ENCODE results near the gene FXYD5. TPM values are rescaled to one million over a fixed set of nuclear protein-coding genes. Genes with fewer than 3 reads are reported as not detected.
A peak's percentile ranks its signal among the peaks of the same experiment; 100 is the strongest.

FXYD5 gene
- total and polyA plus RNA-seq, 2 donors (not counting 1 experiment from before 2014, with no cell fraction given): 19.8 to 100 TPM

GRCh38 chr19:35135389-35135909, 19.1 kb upstream of the FXYD5 start:
- Histone ChIP-seq H3K4me2 (ENCODE audit: extremely low read depth, insufficient read depth, low read length) (no peak overlapping the region), H3K79me2 (ENCODE audit: control insufficient read depth, insufficient read depth, low read length) (no peaks in the 10 kb centered on the region), H3K4me1 (ENCODE audit: control insufficient read depth, extremely low read depth, insufficient read depth, low read length) (peaks cover 24% of the 10 kb centered on the region), H3K36me3 (ENCODE audit: control insufficient read depth, insufficient read depth, low read length) (no peaks in the 10 kb centered on the region), H3K9ac (ENCODE audit: insufficient read depth, low read length) (no peak overlapping the region), H3K27me3 (ENCODE audit: control insufficient read depth, insufficient read depth, low read length) (peaks cover 7% of the 10 kb centered on the region), H4K20me1 (ENCODE audit: control insufficient read depth, extremely low read depth, insufficient read depth, low read length) (no peaks in the 10 kb centered on the region), H3K4me3 (replicated peaks in 1 of 4; ENCODE audit: control extremely low read depth in 1 of 4, insufficient read depth in 1 of 4, low read depth in 3 of 4, low read length in 4 of 4) (peak overlapping the region in 1 of 4 experiments; percentile 11), H3K9me3 (ENCODE audit: control insufficient read depth, insufficient read depth, low read depth, low read length) (no peaks in the 10 kb centered on the region), H2AFZ (ENCODE audit: low read length) (no peak overlapping the region), H3K27ac (ENCODE audit: insufficient read depth, low read length) (no peak overlapping the region)
- peak; percentile 45 to 65 for DNase-seq (ENCODE audit: low read depth in 2 of 2)
- TF ChIP-seq EZH2 (IDR thresholded peaks at IDR 0.05; ENCODE audit: low read length, missing control alignments) (no peak), CTCF (conservative IDR thresholded peaks at IDR 0.05 in 1 of 2, IDR thresholded peaks at IDR 0.05 in 1 of 2; ENCODE audit: low read depth in 1 of 2, low read length in 2 of 2) (peak; percentile 81 to 82)

GRCh38 chr19:35136231-35136630, 18.3 kb upstream of the FXYD5 start:
- Histone ChIP-seq H4K20me1 (ENCODE audit: control insufficient read depth, extremely low read depth, insufficient read depth, low read length) (no peaks in the 10 kb centered on the region), H3K27me3 (ENCODE audit: control insufficient read depth, insufficient read depth, low read length) (peaks cover 7% of the 10 kb centered on the region), H3K27ac (ENCODE audit: insufficient read depth, low read length) (no peak overlapping the region), H3K9me3 (ENCODE audit: control insufficient read depth, insufficient read depth, low read depth, low read length) (no peaks in the 10 kb centered on the region), H3K4me3 (replicated peaks in 1 of 4; ENCODE audit: control extremely low read depth in 1 of 4, insufficient read depth in 1 of 4, low read depth in 3 of 4, low read length in 4 of 4) (no peak overlapping the region), H3K36me3 (ENCODE audit: control insufficient read depth, insufficient read depth, low read length) (no peaks in the 10 kb centered on the region), H2AFZ (ENCODE audit: low read length) (no peak overlapping the region), H3K4me2 (ENCODE audit: extremely low read depth, insufficient read depth, low read length) (no peak overlapping the region), H3K4me1 (ENCODE audit: control insufficient read depth, extremely low read depth, insufficient read depth, low read length) (peaks cover 30% of the 10 kb centered on the region), H3K79me2 (ENCODE audit: control insufficient read depth, insufficient read depth, low read length) (no peaks in the 10 kb centered on the region), H3K9ac (ENCODE audit: insufficient read depth, low read length) (no peak overlapping the region)
- TF ChIP-seq EZH2 (IDR thresholded peaks at IDR 0.05; ENCODE audit: low read length, missing control alignments) (no peak), CTCF (conservative IDR thresholded peaks at IDR 0.05 in 1 of 2, IDR thresholded peaks at IDR 0.05 in 1 of 2; ENCODE audit: low read depth in 1 of 2, low read length in 2 of 2) (no peak)
- DNase-seq (ENCODE audit: low read depth in 2 of 2): no peak

- no peak overlapping the region for H2AFZ ChIP-seq (ENCODE audit: low read length)
- H3K27ac ChIP-seq (ENCODE audit: insufficient read depth, low read length): no peak overlapping the region
- no peaks in the 10 kb centered on the region for H3K79me2 ChIP-seq (ENCODE audit: control insufficient read depth, insufficient read depth, low read length)
- DNase-seq (ENCODE audit: low read depth in 2 of 2): no peak
- H3K27me3 ChIP-seq (ENCODE audit: control insufficient read depth, insufficient read depth, low read length): peaks cover 7% of the 10 kb centered on the region
- no peaks in the 10 kb centered on the region for H4K20me1 ChIP-seq (ENCODE audit: control insufficient read depth, extremely low read depth, insufficient read depth, low read length)
- H3K9me3 ChIP-seq (ENCODE audit: control insufficient read depth, insufficient read depth, low read depth, low read length): no peaks in the 10 kb centered on the region
- peaks cover 30% of the 10 kb centered on the region for H3K4me1 ChIP-seq (ENCODE audit: control insufficient read depth, extremely low read depth, insufficient read depth, low read length)
- H3K9ac ChIP-seq (ENCODE audit: insufficient read depth, low read length): no peak overlapping the region
- no peak for TF ChIP-seq CTCF (conservative IDR thresholded peaks at IDR 0.05 in 1 of 2, IDR thresholded peaks at IDR 0.05 in 1 of 2; ENCODE audit: low read depth in 1 of 2, low read length in 2 of 2)
- TF ChIP-seq EZH2 (IDR thresholded peaks at IDR 0.05; ENCODE audit: low read length, missing control alignments): no peak
- no peaks in the 10 kb centered on the region for H3K36me3 ChIP-seq (ENCODE audit: control insufficient read depth, insufficient read depth, low read length)
- no peak overlapping the region for H3K4me2 ChIP-seq (ENCODE audit: extremely low read depth, insufficient read depth, low read length)
- no peak overlapping the region for H3K4me3 ChIP-seq (replicated peaks in 1 of 4; ENCODE audit: control extremely low read depth in 1 of 4, insufficient read depth in 1 of 4, low read depth in 3 of 4, low read length in 4 of 4)
Observed at GRCh38 chr19:35136977-35137702, 17.4 kb upstream of the FXYD5 start.

All from fibroblast of lung (primary cell).